ENCODE results near the gene RASL11B. TPM values are rescaled to one million over a fixed set of nuclear protein-coding genes. Genes with fewer than 3 reads are reported as not detected.

The RASL11B gene
- total RNA-seq, 1 donor from 2014 or later = 24.8 TPM

- TF ChIP-seq, protein P1, sequence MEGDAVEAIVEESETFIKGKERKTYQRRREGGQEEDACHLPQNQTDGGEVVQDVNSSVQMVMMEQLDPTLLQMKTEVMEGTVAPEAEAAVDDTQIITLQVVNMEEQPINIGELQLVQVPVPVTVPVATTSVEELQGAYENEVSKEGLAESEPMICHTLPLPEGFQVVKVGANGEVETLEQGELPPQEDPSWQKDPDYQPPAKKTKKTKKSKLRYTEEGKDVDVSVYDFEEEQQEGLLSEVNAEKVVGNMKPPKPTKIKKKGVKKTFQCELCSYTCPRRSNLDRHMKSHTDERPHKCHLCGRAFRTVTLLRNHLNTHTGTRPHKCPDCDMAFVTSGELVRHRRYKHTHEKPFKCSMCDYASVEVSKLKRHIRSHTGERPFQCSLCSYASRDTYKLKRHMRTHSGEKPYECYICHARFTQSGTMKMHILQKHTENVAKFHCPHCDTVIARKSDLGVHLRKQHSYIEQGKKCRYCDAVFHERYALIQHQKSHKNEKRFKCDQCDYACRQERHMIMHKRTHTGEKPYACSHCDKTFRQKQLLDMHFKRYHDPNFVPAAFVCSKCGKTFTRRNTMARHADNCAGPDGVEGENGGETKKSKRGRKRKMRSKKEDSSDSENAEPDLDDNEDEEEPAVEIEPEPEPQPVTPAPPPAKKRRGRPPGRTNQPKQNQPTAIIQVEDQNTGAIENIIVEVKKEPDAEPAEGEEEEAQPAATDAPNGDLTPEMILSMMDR (IDR thresholded peaks at IDR 0.05; ENCODE audit: partially characterized antibody, unreplicated experiment) = no peak
- Mint-ChIP-seq H3K27me3 (ENCODE audit: unreplicated experiment) (peaks cover 6% of the 10 kb centered on the region), H3K9me3 (ENCODE audit: unreplicated experiment) (no peaks in the 10 kb centered on the region), H3K36me3 (ENCODE audit: unreplicated experiment) (peaks cover 4% of the 10 kb centered on the region), H3K27ac (ENCODE audit: unreplicated experiment) (no peak overlapping the region), H3K4me3 (ENCODE audit: unreplicated experiment) (no peak overlapping the region), H3K4me1 (ENCODE audit: low read depth, unreplicated experiment) (peaks cover 14% of the 10 kb centered on the region)
- no peak for DNase-seq
These were observed 26.0 kb upstream of the RASL11B start for GRCh38 chr4:52836120-52836519.

GRCh38 chr4:52836678-52837077 is 25.4 kb upstream of the RASL11B start:
- Mint-ChIP-seq H3K36me3 (ENCODE audit: unreplicated experiment) (peaks cover 4% of the 10 kb centered on the region), H3K4me1 (ENCODE audit: low read depth, unreplicated experiment) (peaks cover 14% of the 10 kb centered on the region), H3K27me3 (ENCODE audit: unreplicated experiment) (peaks cover 6% of the 10 kb centered on the region), H3K4me3 (ENCODE audit: unreplicated experiment) (no peak overlapping the region), H3K9me3 (ENCODE audit: unreplicated experiment) (no peaks in the 10 kb centered on the region), H3K27ac (ENCODE audit: unreplicated experiment) (no peak overlapping the region)
- TF ChIP-seq, protein P1 (IDR thresholded peaks at IDR 0.05; ENCODE audit: partially characterized antibody, unreplicated experiment) = no peak
- DNase-seq = no peak

DNA sequence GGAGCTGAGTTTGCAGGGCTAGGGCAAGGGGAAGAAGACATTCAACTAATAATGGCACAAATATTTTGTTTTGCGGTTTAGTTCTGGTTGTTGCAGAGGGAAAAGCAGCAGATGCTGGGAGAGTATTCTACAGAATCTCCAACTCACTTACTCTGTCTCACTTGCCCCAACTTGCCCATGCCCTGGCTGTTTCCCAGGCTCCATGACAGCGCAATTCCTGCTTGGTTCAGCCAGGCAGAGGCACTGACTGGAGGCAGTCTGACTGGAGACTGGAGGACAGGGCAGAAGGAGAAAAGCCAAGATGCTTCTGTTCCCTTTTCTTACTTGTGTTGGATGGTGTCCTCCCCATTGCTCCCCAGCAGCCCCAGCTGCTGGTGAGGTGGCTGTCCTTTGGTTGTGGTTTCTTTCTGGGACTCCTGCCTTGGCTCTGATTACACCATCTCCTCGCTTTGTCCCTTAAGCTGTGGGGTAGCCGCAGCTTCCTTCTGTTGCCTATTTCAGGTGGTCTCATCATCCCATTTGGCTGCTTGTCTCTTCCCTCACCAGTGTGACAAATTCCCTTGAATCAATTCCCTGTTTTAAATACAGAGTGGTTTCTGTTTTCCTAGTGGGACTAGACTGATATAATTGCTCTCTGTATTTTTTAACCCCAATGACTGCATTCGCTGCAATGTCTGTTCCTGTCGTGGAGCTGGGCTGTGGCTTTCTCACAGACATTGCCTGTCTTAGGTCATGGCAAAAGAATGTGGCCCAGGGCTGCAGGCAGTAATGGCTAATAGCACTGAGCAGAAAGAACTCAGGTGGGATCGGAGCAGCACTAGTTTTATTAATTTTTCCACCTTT is 24.2 kb upstream of the RASL11B start:
- Mint-ChIP-seq H3K27me3 (ENCODE audit: unreplicated experiment) (peaks cover 6% of the 10 kb centered on the region), H3K27ac (ENCODE audit: unreplicated experiment) (peak overlapping the region; percentile 6), H3K36me3 (ENCODE audit: unreplicated experiment) (peaks cover 4% of the 10 kb centered on the region), H3K9me3 (ENCODE audit: unreplicated experiment) (no peaks in the 10 kb centered on the region), H3K4me1 (ENCODE audit: low read depth, unreplicated experiment) (peaks cover 14% of the 10 kb centered on the region), H3K4me3 (ENCODE audit: unreplicated experiment) (no peak overlapping the region)
- DNase-seq = no peak
- TF ChIP-seq, protein P1 (IDR thresholded peaks at IDR 0.05; ENCODE audit: partially characterized antibody, unreplicated experiment) = no peak

DNA sequence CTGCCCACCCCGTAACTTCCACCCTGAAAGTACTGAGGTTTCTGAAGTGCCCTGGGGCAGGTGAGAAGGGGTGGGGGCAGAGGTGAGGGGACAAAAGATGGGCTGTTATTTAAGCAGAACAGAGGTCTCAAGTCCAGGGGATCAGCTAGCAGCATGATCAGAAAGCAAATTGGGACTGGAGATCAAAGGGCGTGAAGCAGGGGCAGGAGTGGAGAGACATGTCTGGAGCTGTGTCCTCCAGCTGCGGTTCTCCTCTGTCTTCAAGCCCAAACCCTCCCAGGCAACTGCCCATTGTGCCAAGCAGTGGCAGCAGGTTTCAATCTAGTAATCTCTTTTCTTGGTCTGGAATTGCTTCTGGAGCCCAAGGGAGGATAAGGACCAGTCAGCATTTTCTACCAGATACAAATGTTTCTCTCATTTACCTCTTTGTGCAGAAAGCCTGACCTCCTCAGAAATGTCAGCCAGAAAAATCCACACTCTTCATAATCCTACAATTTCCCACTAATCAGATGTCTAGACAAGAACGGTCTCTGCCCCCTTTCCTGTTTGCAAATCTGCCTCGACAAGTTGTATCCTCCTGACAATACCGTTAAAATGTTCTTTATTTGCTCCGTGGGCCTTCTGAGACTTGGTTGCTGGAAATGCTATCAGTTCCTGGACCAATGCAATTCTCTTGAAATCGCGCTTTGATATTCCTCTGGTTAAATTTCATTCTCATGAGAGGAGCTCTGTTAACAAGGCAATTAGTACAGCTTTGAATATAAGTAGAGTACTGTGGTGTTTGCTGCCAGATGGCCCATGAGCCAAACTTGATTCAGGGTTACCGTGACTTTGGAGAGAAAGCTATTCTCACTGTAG is 23.2 kb upstream of the RASL11B start:
- H3K4me1 Mint-ChIP-seq (ENCODE audit: low read depth, unreplicated experiment) = peaks cover 14% of the 10 kb centered on the region
- H3K27ac Mint-ChIP-seq (ENCODE audit: unreplicated experiment) = no peak overlapping the region
- peaks cover 3% of the 10 kb centered on the region for H3K27me3 Mint-ChIP-seq (ENCODE audit: unreplicated experiment)
- no peak for DNase-seq
- TF ChIP-seq, protein P1 (IDR thresholded peaks at IDR 0.05; ENCODE audit: partially characterized antibody, unreplicated experiment) = no peak
- no peak overlapping the region for H3K4me3 Mint-ChIP-seq (ENCODE audit: unreplicated experiment)
- H3K36me3 Mint-ChIP-seq (ENCODE audit: unreplicated experiment) = peaks cover under 1% of the 10 kb centered on the region
- no peaks in the 10 kb centered on the region for H3K9me3 Mint-ChIP-seq (ENCODE audit: unreplicated experiment)

Measured in glutamatergic neuron (in vitro differentiated cells).